B cell (primary cell): ENCODE measurements around the gene MICU1. TPM values are rescaled to one million over a fixed set of nuclear protein-coding genes. Genes with fewer than 3 reads are reported as not detected.

Experiments
- ATAC-seq: fragments of 200-7000 bp; cut with Tn5 transposase; one replicate; pipeline ENCODE4 v1.10.0; 2021; ENCODE audit warnings: low read depth, mild to moderate bottlenecking, moderate number of reproducible peaks, moderate library complexity
- CTCF ChIA-PET: fragments of 350-600 bp; sonication (Branson Sonifier 250); formaldehyde crosslinking; loops from one replicate; lab custom pipeline; 2021; ENCODE audit warnings: antibody characterized with exemption, inconsistent platforms; lab: Charles Lee
- POLR2A ChIA-PET: fragments of 350-600 bp; sonication (Branson Sonifier 250); formaldehyde crosslinking; loops from one replicate; lab custom pipeline; 2021; ENCODE audit warnings: antibody characterized with exemption; lab: Charles Lee
- DNase-seq: peaks from one replicate; pipeline ENCODE4 v3.0.0; 2013
- H2AFZ ChIP-seq: 2 replicates; pipeline ENCODE4 v1.6.1; 2012; ENCODE audit warnings: mild to moderate bottlenecking, low read depth, low read length; ENCODE audit not compliant: insufficient read depth, poor library complexity, severe bottlenecking
- H3K27ac ChIP-seq, 2 donors: 1 replicate in 1 of 2; 2 replicates in 1 of 2; pipeline ENCODE4 v1.5.1; 2012 to 2013; ENCODE audit warnings: low read length in 2 of 2, mild to moderate bottlenecking in 2 of 2, moderate library complexity in 1 of 2
- H3K27me3 ChIP-seq, 4 experiments: fragments of 200-600 bp in 1 of 4; sonication (generic) in 1 of 4; replicated peaks in 1 of 4; 1 replicate in 2 of 4; 2 replicates in 2 of 4; pipeline versions ENCODE4 v1.6.1 to v1.7.0; 2013 to 2016; ENCODE audit warnings: low read length in 3 of 4, mild to moderate bottlenecking in 2 of 4, mixed read lengths in 1 of 4, moderate library complexity in 1 of 4; ENCODE audit not compliant: insufficient read depth in 4 of 4, control insufficient read depth in 3 of 4; ENCODE audit errors: control extremely low read depth in 1 of 4
- H3K36me3 ChIP-seq, 2 experiments: replicated peaks in 1 of 2; 1 replicate in 1 of 2; 2 replicates in 1 of 2; pipeline versions ENCODE4 v1.6.1 to v1.7.1; 2013; ENCODE audit warnings: low read length in 1 of 2; ENCODE audit not compliant: insufficient read depth in 2 of 2, control insufficient read depth in 1 of 2; ENCODE audit errors: control extremely low read depth in 1 of 2, extremely low read depth in 1 of 2
- H3K4me1 ChIP-seq, 2 donors: fragments of 200-600 bp in 1 of 2; sonication (generic) in 1 of 2; 1 replicate in 1 of 2; 2 replicates in 1 of 2; pipeline versions ENCODE4 v1.5.1 to v1.6.1; 2013 to 2017; ENCODE audit warnings: low read length in 2 of 2; ENCODE audit not compliant: control insufficient read depth in 2 of 2, insufficient read depth in 2 of 2
- H3K4me2 ChIP-seq: replicated peaks from 2 replicates; pipeline ENCODE3; 2012; ENCODE audit warnings: mild to moderate bottlenecking, low read depth, low read length; ENCODE audit not compliant: poor library complexity, severe bottlenecking
- H3K4me3 ChIP-seq, 5 experiments: fragments of 200-600 bp in 1 of 5; sonication (generic) in 1 of 5; 1 replicate in 3 of 5; 2 replicates in 2 of 5; pipeline versions ENCODE4 v1.5.1 to v1.7.0; 2011 to 2016; ENCODE audit warnings: low read length in 4 of 5, mild to moderate bottlenecking in 4 of 5, low read depth in 2 of 5, control low read depth in 1 of 5, moderate library complexity in 1 of 5; ENCODE audit not compliant: insufficient read depth in 1 of 5; ENCODE audit errors: control extremely low read depth in 1 of 5, extremely low read depth in 1 of 5
- H3K79me2 ChIP-seq: fragments of 200-600 bp; sonication (generic); one replicate; pipeline ENCODE4 v1.6.0; 2016; ENCODE audit warnings: low read length; ENCODE audit not compliant: control insufficient read depth, insufficient read depth
- H3K9ac ChIP-seq: fragments of 200-600 bp; sonication (generic); 2 replicates; pipeline ENCODE4 v1.6.1; 2017; ENCODE audit warnings: mild to moderate bottlenecking, low read length, moderate library complexity
- H3K9me3 ChIP-seq, 3 donors: one replicate each; pipeline versions ENCODE4 v1.6.1 to v1.7.1; 2013; ENCODE audit warnings: low read length in 2 of 3; ENCODE audit not compliant: control insufficient read depth in 2 of 3, insufficient read depth in 1 of 3; ENCODE audit errors: control extremely low read depth in 1 of 3
- H4K20me1 ChIP-seq: 2 replicates; pipeline ENCODE4 v1.6.0; 2012; ENCODE audit warnings: mild to moderate bottlenecking, low read length; ENCODE audit not compliant: insufficient read depth, control insufficient read depth, poor library complexity, severe bottlenecking
- H3K27ac Mint-ChIP-seq: one replicate; pipeline ENCODE4 v1.8.0; 2021; ENCODE audit warnings: mixed read lengths
- H3K27me3 Mint-ChIP-seq: one replicate; pipeline ENCODE4 v1.8.0; 2021; ENCODE audit warnings: mixed read lengths
- H3K4me1 Mint-ChIP-seq: one replicate; pipeline ENCODE4 v1.8.0; 2021; ENCODE audit warnings: mixed read lengths
- H3K4me3 Mint-ChIP-seq: one replicate; pipeline ENCODE4 v1.8.0; 2021; ENCODE audit warnings: mixed read lengths
- H3K9me3 Mint-ChIP-seq: one replicate; pipeline ENCODE4 v1.8.0; 2022; ENCODE audit warnings: mixed read lengths; ENCODE audit not compliant: insufficient read depth
- CTCF ChIP-seq: fragments of 200-600 bp; IDR thresholded peaks from one replicate; pipeline ENCODE4 v1.8.0; 2022; ENCODE audit warnings: antibody characterized with exemption, mild to moderate bottlenecking
- EZH2 ChIP-seq: IDR thresholded peaks from 2 replicates; pipeline ENCODE4 v1.6.1; 2012; ENCODE audit warnings: borderline replicate concordance, low read depth, mild to moderate bottlenecking, moderate library complexity, low read length; ENCODE audit not compliant: insufficient read depth, poor library complexity, severe bottlenecking
- WGBS: methylation state at CpG from one replicate; pipeline ENCODE4 v1.1.5; 2013; ENCODE audit warnings: missing lambda C conversion rate; ENCODE audit not compliant: insufficient coverage; 5-methylcytosine and 5-hydroxymethylcytosine counted together
- intact Hi-C: fragments of 100-400 bp; cut with micrococcal nuclease; formaldehyde crosslinking; loops from one replicate; pipeline ENCODE4 v1.10.0; 2022
- polyA plus RNA-seq: library from polyadenylated mRNA; depleted of rRNA; stranded (reverse); fragments of >200 nt; gene quantifications from 2 replicates; pipeline ENCODE4 v1.2.3, GENCODE V29; 2012
- total RNA-seq, 2 donors: library from RNA; stranded (reverse); fragments of 120-200 nt in 1 of 2; gene quantifications; 1 replicate in 1 of 2; 2 replicates in 1 of 2; pipeline versions ENCODE4 v1.2.3 to v1.2.4, GENCODE V29; 2013 to 2022

Gene MICU1
- total and polyA plus RNA-seq, 2 donors (not counting 1 experiment from before 2014, with no cell fraction given) = 12.0 to 34.7 TPM

DNA sequence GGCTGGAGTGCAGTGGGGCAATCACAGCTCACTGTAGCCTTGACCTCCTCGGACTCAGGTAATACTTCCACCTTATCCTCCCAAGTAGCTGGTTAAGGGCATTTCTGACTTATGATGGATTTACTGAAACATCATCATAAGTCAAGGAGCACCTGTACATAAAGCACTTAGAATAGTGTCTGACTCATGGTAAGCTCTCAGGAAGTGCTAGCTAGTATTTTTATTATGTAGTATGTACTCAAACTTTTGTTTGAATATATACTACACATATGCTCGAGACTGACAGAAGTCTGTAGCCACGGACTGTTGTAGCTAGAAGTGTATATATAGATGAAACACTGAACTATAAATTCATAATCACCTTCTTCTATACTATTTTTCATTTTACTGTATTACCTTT is 163.6 kb downstream of the MICU1 start:
- Histone ChIP-seq H3K9ac (no peak overlapping the region), H3K27ac (no peak overlapping the region), H2AFZ (no peak overlapping the region), H3K4me1 (peaks cover 0 to 2% of the 10 kb centered on the region in 2 donors), H3K79me2 (no peaks in the 10 kb centered on the region), H3K9me3 (peaks cover 0 to 1% (median 0%) of the 10 kb centered on the region in 3 donors), H3K4me3 (no peak overlapping the region), H3K27me3 (no peaks in the 10 kb centered on the region), H4K20me1 (no peaks in the 10 kb centered on the region), H3K4me2 (no peak overlapping the region), H3K36me3 (peaks cover 0 to 2% of the 10 kb centered on the region in 2 experiments)
- Mint-ChIP-seq H3K9me3 (no peaks in the 10 kb centered on the region), H3K27me3 (no peaks in the 10 kb centered on the region), H3K27ac (no peak overlapping the region), H3K4me3 (no peak overlapping the region), H3K4me1 (peaks cover 4% of the 10 kb centered on the region)
- intact Hi-C loops = no loop called here
- no peak for TF ChIP-seq CTCF
- no peak for TF ChIP-seq EZH2
- no CpG with 5 or more reads among the region's 3 CpGs for WGBS
- CTCF ChIA-PET = no interaction called here
- POLR2A ChIA-PET = no interaction called here
- ATAC-seq = no peak
- DNase-seq = no peak

DNA sequence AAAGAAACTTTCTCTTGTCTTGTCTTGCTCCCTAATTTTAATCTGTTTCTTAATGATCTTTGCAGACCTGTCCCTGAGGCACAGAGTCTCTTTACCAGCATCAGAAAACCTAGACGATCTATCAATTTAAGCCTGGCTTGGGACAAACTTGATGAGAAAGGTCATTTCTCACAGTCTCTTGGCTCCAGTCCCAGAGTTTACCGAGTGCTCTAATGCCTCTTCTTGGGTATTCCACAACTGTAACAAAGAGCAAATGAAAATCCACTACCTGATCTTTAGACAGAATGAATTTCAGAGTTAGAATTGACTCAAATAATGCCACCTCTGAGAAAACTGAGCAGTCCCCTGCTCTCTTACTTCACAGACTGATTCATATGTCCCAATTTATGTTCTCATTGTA is 164.8 kb downstream of the MICU1 start:
- CTCF ChIA-PET = interaction anchor here (0.7 kb wide), 1 partner anchor 73 kb away, joined by 3 read pairs; no protein-coding TSS in a partner anchor
- WGBS = 86% methylated on average over 2 of the region's 2 CpGs
- Mint-ChIP-seq H3K4me1 (peaks cover 10% of the 10 kb centered on the region), H3K27me3 (no peaks in the 10 kb centered on the region), H3K4me3 (no peak overlapping the region), H3K9me3 (no peaks in the 10 kb centered on the region), H3K27ac (no peak overlapping the region)
- no peak for ATAC-seq
- Histone ChIP-seq H3K36me3 (peaks cover 0 to 2% of the 10 kb centered on the region in 2 experiments), H3K9ac (no peak overlapping the region), H4K20me1 (no peaks in the 10 kb centered on the region), H3K27ac (no peak overlapping the region), H2AFZ (no peak overlapping the region), H3K4me3 (no peak overlapping the region), H3K4me1 (peaks cover 5 to 7% of the 10 kb centered on the region in 2 donors), H3K9me3 (peaks cover 0 to 4% (median 0%) of the 10 kb centered on the region in 3 donors), H3K27me3 (no peaks in the 10 kb centered on the region), H3K79me2 (no peaks in the 10 kb centered on the region), H3K4me2 (no peak overlapping the region)
- intact Hi-C loops = no loop called here
- DNase-seq = no peak
- TF ChIP-seq CTCF (no peak), EZH2 (no peak)
- POLR2A ChIA-PET = no interaction called here
